Measurements from ENCODE around the gene MDH1B.

- no peak for TF ChIP-seq POLR2A (IDR thresholded peaks at IDR 0.05)
- no peak for TF ChIP-seq CTCF (IDR thresholded peaks at IDR 0.05)
Observed at GRCh38 chr2:206688990-206689389, 76.1 kb downstream of the MDH1B start.

Measured in adrenal gland (tissue), 5 donors.